ENCODE measurements around the gene KHDRBS2.

The KHDRBS2 gene

GRCh38 chr6:62280099-62280498, 5.9 kb downstream of the KHDRBS2 start:
- Histone ChIP-seq H3K36me3 (ENCODE audit: insufficient read depth) (no peaks in the 10 kb centered on the region), H4K20me1 (ENCODE audit: insufficient read depth) (no peaks in the 10 kb centered on the region), H3K4me3 (IDR thresholded peaks at IDR 0.05; ENCODE audit: insufficient read depth, low read depth, low read length) (no peak overlapping the region), H2AFZ (ENCODE audit: low read depth) (no peak overlapping the region), H3K27me3 (ENCODE audit: insufficient read depth, low read depth) (no peaks in the 10 kb centered on the region), H3K4me2 (no peak overlapping the region), H3K27ac (no peak overlapping the region), H3K4me1 (ENCODE audit: low read depth, poor library complexity, severe bottlenecking) (peaks cover 4% of the 10 kb centered on the region), H3K79me2 (ENCODE audit: insufficient read depth, low read depth) (no peaks in the 10 kb centered on the region), H3K9ac (no peak overlapping the region)
- no peak for TF ChIP-seq CTCF (conservative IDR thresholded peaks at IDR 0.05; ENCODE audit: low read depth, low read length)

- no peaks in the 10 kb centered on the region for H3K4me1 ChIP-seq (ENCODE audit: low read depth, poor library complexity, severe bottlenecking)
- H2AFZ ChIP-seq (ENCODE audit: low read depth) = no peak overlapping the region
- no peaks in the 10 kb centered on the region for H3K36me3 ChIP-seq (ENCODE audit: insufficient read depth)
- H3K4me3 ChIP-seq (IDR thresholded peaks at IDR 0.05; ENCODE audit: insufficient read depth, low read depth, low read length) = no peak overlapping the region
- no peaks in the 10 kb centered on the region for H3K27me3 ChIP-seq (ENCODE audit: insufficient read depth, low read depth)
- H4K20me1 ChIP-seq (ENCODE audit: insufficient read depth) = no peaks in the 10 kb centered on the region
- H3K4me2 ChIP-seq = no peak overlapping the region
- no peak for TF ChIP-seq CTCF (conservative IDR thresholded peaks at IDR 0.05; ENCODE audit: low read depth, low read length)
- H3K79me2 ChIP-seq (ENCODE audit: insufficient read depth, low read depth) = no peaks in the 10 kb centered on the region
- no peak overlapping the region for H3K27ac ChIP-seq
- H3K9ac ChIP-seq = no peak overlapping the region
Measured at GRCh38 chr6:62272114-62272513, 13.9 kb downstream of the KHDRBS2 start.

- no peaks in the 10 kb centered on the region for H3K27me3 ChIP-seq (ENCODE audit: insufficient read depth, low read depth)
- H3K36me3 ChIP-seq (ENCODE audit: insufficient read depth) = no peaks in the 10 kb centered on the region
- no peak overlapping the region for H3K27ac ChIP-seq
- H4K20me1 ChIP-seq (ENCODE audit: insufficient read depth) = no peaks in the 10 kb centered on the region
- no peaks in the 10 kb centered on the region for H3K79me2 ChIP-seq (ENCODE audit: insufficient read depth, low read depth)
- H3K4me2 ChIP-seq = no peak overlapping the region
- no peak for TF ChIP-seq CTCF (conservative IDR thresholded peaks at IDR 0.05; ENCODE audit: low read depth, low read length)
- no peaks in the 10 kb centered on the region for H3K4me1 ChIP-seq (ENCODE audit: low read depth, poor library complexity, severe bottlenecking)
- no peak overlapping the region for H3K4me3 ChIP-seq (IDR thresholded peaks at IDR 0.05; ENCODE audit: insufficient read depth, low read depth, low read length)
- no peak overlapping the region for H3K9ac ChIP-seq
- H2AFZ ChIP-seq (ENCODE audit: low read depth) = no peak overlapping the region
Measured at GRCh38 chr6:62265906-62266525, 20.0 kb downstream of the KHDRBS2 start.

- H3K27ac ChIP-seq = no peak overlapping the region
- H3K4me2 ChIP-seq = no peak overlapping the region
- no peak for TF ChIP-seq CTCF (conservative IDR thresholded peaks at IDR 0.05; ENCODE audit: low read depth, low read length)
- no peaks in the 10 kb centered on the region for H4K20me1 ChIP-seq (ENCODE audit: insufficient read depth)
- no peaks in the 10 kb centered on the region for H3K79me2 ChIP-seq (ENCODE audit: insufficient read depth, low read depth)
- no peaks in the 10 kb centered on the region for H3K4me1 ChIP-seq (ENCODE audit: low read depth, poor library complexity, severe bottlenecking)
- H3K27me3 ChIP-seq (ENCODE audit: insufficient read depth, low read depth) = no peaks in the 10 kb centered on the region
- no peak overlapping the region for H3K9ac ChIP-seq
- no peak overlapping the region for H3K4me3 ChIP-seq (IDR thresholded peaks at IDR 0.05; ENCODE audit: insufficient read depth, low read depth, low read length)
- no peaks in the 10 kb centered on the region for H3K36me3 ChIP-seq (ENCODE audit: insufficient read depth)
- H2AFZ ChIP-seq (ENCODE audit: low read depth) = no peak overlapping the region
Measured at GRCh38 chr6:62262283-62262682, 23.7 kb downstream of the KHDRBS2 start.
